ENCODE data around the gene ASPN.

DNA sequence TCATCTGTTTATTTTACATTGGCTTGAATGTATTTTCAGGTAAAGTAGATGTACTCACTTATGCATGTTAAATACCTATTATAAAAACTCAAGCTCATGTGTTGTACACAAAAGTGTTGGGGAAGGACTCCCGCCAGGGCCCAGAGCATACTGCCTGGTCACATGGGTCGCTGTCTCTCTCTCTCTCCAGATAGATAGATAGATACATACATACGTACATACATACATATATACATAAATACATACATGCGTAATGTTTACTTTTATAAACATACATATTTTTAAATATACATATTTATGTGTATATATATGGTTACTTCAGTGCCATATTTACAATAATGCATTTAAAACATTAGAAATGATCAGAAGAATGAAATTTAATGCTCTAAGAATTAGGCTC lies 24.7 kb downstream of the ASPN start:
- TF ChIP-seq CTCF (conservative IDR thresholded peaks at IDR 0.05; ENCODE audit: low read depth, low read length): no peak
- TF ChIP-seq EZH2 (IDR thresholded peaks at IDR 0.05; ENCODE audit: borderline replicate concordance, low read depth, low read length, poor library complexity, severe bottlenecking): no peak

Measured in A673 (cell line).